Neuronal stem cell (in vitro differentiated cells): Measurements from ENCODE around the gene DIDO1.

ENCODE experiments used
- DNase-seq: peaks from one replicate; pipeline ENCODE4 v3.0.0-alpha.2; 2013; ENCODE audit warnings: low spot score
- H2AFZ ChIP-seq: one replicate; pipeline ENCODE4 v1.6.1; 2013; ENCODE audit warnings: mild to moderate bottlenecking, low read length, inconsistent platforms
- H2AK5ac ChIP-seq: 2 replicates; pipeline ENCODE4 v1.6.1; 2013; ENCODE audit warnings: low read depth, mild to moderate bottlenecking, inconsistent platforms, low read length, moderate library complexity, mixed read lengths
- H2BK120ac ChIP-seq: 2 replicates; pipeline ENCODE4 v1.6.1; 2013; ENCODE audit warnings: low read depth, mild to moderate bottlenecking, inconsistent platforms, low read length, moderate library complexity, mixed read lengths
- H2BK12ac ChIP-seq: one replicate; pipeline ENCODE4 v1.6.1; 2013; ENCODE audit warnings: low read length, inconsistent platforms
- H2BK15ac ChIP-seq: 2 replicates; pipeline ENCODE4 v1.6.1; 2013; ENCODE audit warnings: mild to moderate bottlenecking, low read length, inconsistent platforms, mixed read lengths
- H2BK5ac ChIP-seq: one replicate; pipeline ENCODE4 v1.6.1; 2013; ENCODE audit warnings: inconsistent platforms, mild to moderate bottlenecking, low read length, moderate library complexity
- H3K14ac ChIP-seq: one replicate; pipeline ENCODE4 v1.6.1; 2013; ENCODE audit warnings: low read length, inconsistent platforms
- H3K18ac ChIP-seq: 2 replicates; pipeline ENCODE4 v1.6.1; 2013; ENCODE audit warnings: low read length, inconsistent platforms
- H3K23ac ChIP-seq: 2 replicates; pipeline ENCODE4 v1.6.1; 2013; ENCODE audit warnings: low read depth, mild to moderate bottlenecking, mixed read lengths, low read length, inconsistent platforms; ENCODE audit not compliant: poor library complexity
- H3K27ac ChIP-seq: replicated peaks from 3 replicates; pipeline ENCODE4 v1.5.1; 2013; ENCODE audit warnings: low read length, inconsistent platforms
- H3K27me3 ChIP-seq, 3 experiments: 2 replicates each; pipeline ENCODE4 v1.6.1; 2013; ENCODE audit warnings: low read length in 3 of 3, mild to moderate bottlenecking in 2 of 3, inconsistent platforms in 1 of 3, low read depth in 1 of 3, mixed read lengths in 1 of 3, moderate library complexity in 1 of 3; ENCODE audit not compliant: control insufficient read depth in 3 of 3, insufficient read depth in 3 of 3
- H3K36me3 ChIP-seq, 2 donors: replicated peaks in 1 of 2; 2 replicates each; pipeline ENCODE4 v1.6.1; 2013; ENCODE audit warnings: low read length in 2 of 2; ENCODE audit not compliant: control insufficient read depth in 2 of 2, insufficient read depth in 2 of 2
- H3K4ac ChIP-seq: 2 replicates; pipeline ENCODE4 v1.6.1; 2013; ENCODE audit warnings: inconsistent platforms, mild to moderate bottlenecking, low read length, moderate library complexity
- H3K4me1 ChIP-seq, 2 donors: 1 replicate in 1 of 2; 2 replicates in 1 of 2; pipeline ENCODE4 v1.6.1; 2013; ENCODE audit warnings: low read length in 2 of 2, low read depth in 1 of 2; ENCODE audit not compliant: control insufficient read depth in 2 of 2, insufficient read depth in 1 of 2
- H3K4me2 ChIP-seq: one replicate; pipeline ENCODE4 v1.6.1; 2013; ENCODE audit warnings: mild to moderate bottlenecking, low read length, inconsistent platforms; ENCODE audit not compliant: insufficient read depth, poor library complexity, severe bottlenecking
- H3K4me3 ChIP-seq, 2 donors: 2 replicates each; pipeline ENCODE4 v1.5.1; 2013; ENCODE audit warnings: low read length in 2 of 2, mild to moderate bottlenecking in 2 of 2, inconsistent platforms in 1 of 2, moderate library complexity in 1 of 2
- H3K79me1 ChIP-seq: one replicate; pipeline ENCODE4 v1.6.1; 2013; ENCODE audit warnings: low read depth, mild to moderate bottlenecking, inconsistent platforms, low read length, moderate library complexity
- H3K9ac ChIP-seq: one replicate; pipeline ENCODE4 v1.6.1; 2013; ENCODE audit warnings: mild to moderate bottlenecking, low read depth, low read length, inconsistent platforms; ENCODE audit not compliant: poor library complexity
- H3K9me3 ChIP-seq, 2 donors: replicated peaks in 1 of 2; 2 replicates each; pipeline versions ENCODE3 to v1.6.1; 2013; ENCODE audit warnings: low read length in 2 of 2, mild to moderate bottlenecking in 2 of 2, inconsistent platforms in 1 of 2, low read depth in 1 of 2, mixed read lengths in 1 of 2, moderate library complexity in 1 of 2; ENCODE audit not compliant: control insufficient read depth in 2 of 2, insufficient read depth in 1 of 2
- H4K8ac ChIP-seq: one replicate; pipeline ENCODE4 v1.6.1; 2013; ENCODE audit warnings: low read depth, mild to moderate bottlenecking, inconsistent platforms, low read length, moderate library complexity
- H4K91ac ChIP-seq: one replicate; pipeline ENCODE4 v1.6.1; 2013; ENCODE audit warnings: low read length, low read depth, mild to moderate bottlenecking, inconsistent platforms; ENCODE audit not compliant: poor library complexity
- WGBS, 2 donors: extraction: QIAGEN DNeasy Blood & Tissue Kit; methylation state at CpG; one replicate each; pipeline ENCODE4 v1.1.7; 2013; ENCODE audit warnings: missing lambda C conversion rate in 2 of 2, mixed read lengths in 1 of 2; ENCODE audit not compliant: insufficient read length in 2 of 2, insufficient replicate concordance in 1 of 2; ENCODE audit errors: extremely low coverage in 2 of 2; 5-methylcytosine and 5-hydroxymethylcytosine counted together

DIDO1 gene

GRCh38 chr20:62967149-62967501 lies 40.8 kb upstream of the DIDO1 start:
- no CpG with 5 or more reads among the region's 6 CpGs for WGBS, 2 donors
- Histone ChIP-seq H2BK12ac (no peak overlapping the region), H3K9ac (peak overlapping the region; percentile 50), H2BK5ac (peak overlapping the region; percentile 78), H3K18ac (peak overlapping the region; percentile 28), H3K9me3 (peaks cover 0 to under 1% of the 10 kb centered on the region in 2 donors), H3K36me3 (no peaks in the 10 kb centered on the region), H4K8ac (no peak overlapping the region), H4K91ac (no peak overlapping the region), H3K79me1 (no peaks in the 10 kb centered on the region), H2BK15ac (no peak overlapping the region), H3K27me3 (peaks cover 0 to 76% (median under 1%) of the 10 kb centered on the region in 3 experiments), H2BK120ac (no peak overlapping the region), H3K4me3 (no peak overlapping the region), H2AFZ (no peak overlapping the region), H3K4me2 (no peak overlapping the region), H3K4me1 (peaks cover 0 to under 1% of the 10 kb centered on the region in 2 donors), H3K27ac (no peak overlapping the region), H3K14ac (peak overlapping the region; percentile 47), H3K4ac (no peak overlapping the region), H2AK5ac (peak overlapping the region; percentile 88), H3K23ac (no peak overlapping the region)
- DNase-seq = no peak

DNA sequence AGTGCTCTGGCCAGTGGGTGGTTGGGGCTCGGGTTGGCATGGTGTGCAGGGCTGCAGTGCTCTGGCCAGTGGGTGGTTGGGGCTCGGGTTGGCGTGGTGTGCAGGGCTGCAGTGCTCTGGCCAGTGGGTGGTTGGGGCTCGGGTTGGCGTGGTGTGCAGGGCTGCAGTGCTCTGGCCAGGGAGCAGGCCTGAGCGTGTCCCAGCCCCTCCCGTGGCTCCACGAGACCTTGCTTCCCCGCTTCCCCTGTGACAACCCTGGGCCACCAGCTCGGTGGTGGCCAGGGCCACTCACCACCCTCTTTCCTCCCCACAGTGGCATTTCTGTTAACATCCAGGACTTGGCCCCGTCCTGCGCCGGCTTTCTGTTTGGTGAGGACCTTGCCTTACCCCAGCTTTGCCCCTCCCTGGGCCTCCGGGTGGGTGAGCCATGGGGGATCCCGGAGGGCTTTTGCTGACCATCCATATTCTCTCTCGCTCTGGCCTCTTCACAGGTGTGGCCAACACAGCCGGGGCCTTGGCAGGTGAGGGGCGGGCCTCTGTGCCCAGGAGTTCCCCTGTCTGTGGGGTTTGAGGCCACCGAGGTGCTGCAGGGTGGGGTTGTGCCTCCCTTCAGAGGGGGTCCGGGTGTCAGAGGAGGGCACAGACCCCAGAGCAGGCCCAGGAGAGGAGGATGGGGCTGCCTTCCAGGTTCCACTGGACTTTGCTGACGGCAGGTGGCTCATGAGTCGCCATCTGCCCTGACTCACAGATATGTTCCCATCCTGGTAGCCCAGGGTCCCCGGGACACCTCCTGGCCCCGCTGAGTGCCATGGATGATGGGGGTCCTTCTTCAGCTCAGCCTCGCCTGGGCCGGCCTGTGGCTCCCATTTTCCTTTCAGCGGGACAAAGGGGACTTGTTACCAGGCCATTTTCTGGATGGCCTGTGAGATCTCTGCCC lies 40.2 kb upstream of the DIDO1 start:
- Histone ChIP-seq H3K79me1 (no peaks in the 10 kb centered on the region), H3K23ac (no peak overlapping the region), H4K91ac (no peak overlapping the region), H3K9ac (no peak overlapping the region), H3K18ac (peak overlapping the region; percentile 48), H3K4me3 (no peak overlapping the region), H3K27ac (no peak overlapping the region), H3K14ac (peak overlapping the region; percentile 47), H3K4me1 (no peaks in the 10 kb centered on the region), H3K27me3 (peaks cover 0 to 70% (median 0%) of the 10 kb centered on the region in 3 experiments), H3K9me3 (no peaks in the 10 kb centered on the region), H2BK5ac (peak overlapping the region; percentile 78), H4K8ac (no peak overlapping the region), H2BK15ac (no peak overlapping the region), H3K4ac (no peak overlapping the region), H2BK120ac (no peak overlapping the region), H2BK12ac (no peak overlapping the region), H3K4me2 (no peak overlapping the region), H2AFZ (no peak overlapping the region), H3K36me3 (no peaks in the 10 kb centered on the region), H2AK5ac (peak overlapping the region; percentile 88)
- DNase-seq = no peak
- no CpG with 5 or more reads among the region's 27 CpGs for WGBS, 2 donors

DNA sequence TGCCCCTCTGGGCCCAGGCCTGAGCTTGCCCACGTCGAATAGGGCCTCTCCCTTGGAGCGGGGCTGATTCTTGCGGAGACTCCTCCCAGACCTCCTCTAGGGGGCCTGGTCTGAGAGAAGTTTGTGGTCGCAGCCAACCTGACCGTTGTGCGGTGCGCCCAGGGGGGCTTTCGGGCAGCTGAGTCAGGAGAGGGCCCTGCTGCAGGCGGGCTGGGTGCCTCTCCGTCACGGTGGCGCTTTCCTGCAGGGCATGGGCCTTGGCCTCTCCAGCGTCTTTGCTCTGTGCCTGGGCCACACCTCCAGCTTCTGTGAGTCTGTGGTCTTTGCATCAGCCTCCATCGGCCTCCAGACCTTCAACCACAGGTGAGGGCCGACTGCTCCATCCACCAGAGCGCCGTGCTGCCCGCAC lies 39.1 kb upstream of the DIDO1 start:
- Histone ChIP-seq H3K4ac (peak overlapping the region; percentile 53), H3K79me1 (no peaks in the 10 kb centered on the region), H3K4me3 (no peak overlapping the region), H2BK15ac (peak overlapping the region; percentile 92), H2BK120ac (no peak overlapping the region), H3K27ac (no peak overlapping the region), H3K18ac (peak overlapping the region; percentile 59), H2AK5ac (peak overlapping the region; percentile 91), H3K9ac (no peak overlapping the region), H4K8ac (no peak overlapping the region), H4K91ac (no peak overlapping the region), H3K14ac (peak overlapping the region; percentile 38), H3K36me3 (no peaks in the 10 kb centered on the region), H2BK5ac (peak overlapping the region; percentile 66), H3K23ac (peak overlapping the region; percentile 80), H3K4me1 (no peaks in the 10 kb centered on the region), H3K9me3 (no peaks in the 10 kb centered on the region), H2BK12ac (no peak overlapping the region), H3K27me3 (peaks cover 0 to 59% (median 0%) of the 10 kb centered on the region in 3 experiments), H2AFZ (peak overlapping the region; percentile 22), H3K4me2 (no peak overlapping the region)
- no peak for DNase-seq
- WGBS, 2 donors = no CpG with 5 or more reads among the region's 19 CpGs

DNA sequence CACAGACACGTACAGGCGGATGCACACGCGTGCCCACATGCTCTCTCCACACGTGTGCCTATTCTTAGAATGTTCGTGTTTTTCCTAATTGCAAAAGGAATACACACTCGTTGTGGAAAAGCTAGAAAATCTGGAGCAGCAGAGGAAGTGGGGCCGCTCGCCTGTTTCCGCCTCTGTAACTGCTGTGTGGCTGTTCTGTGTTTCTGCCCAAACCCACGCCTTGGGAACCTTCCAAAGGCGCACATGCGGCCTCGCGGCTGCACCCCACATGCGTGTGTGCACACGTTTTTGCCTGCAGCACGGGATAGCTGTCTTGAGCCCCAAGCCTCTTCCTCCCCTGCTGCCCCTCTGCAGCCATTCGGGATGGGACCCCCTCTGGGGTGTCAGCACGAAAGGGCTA lies 38.4 kb upstream of the DIDO1 start:
- H2BK5ac ChIP-seq = no peak overlapping the region
- no peaks in the 10 kb centered on the region for H3K36me3 ChIP-seq
- peak overlapping the region in 1 of 2 donors; percentile 36 for H3K4me3 ChIP-seq
- H3K4ac ChIP-seq = no peak overlapping the region
- H3K4me1 ChIP-seq = peaks cover 0 to 2% of the 10 kb centered on the region in 2 donors
- H3K9ac ChIP-seq = peak overlapping the region; percentile 34
- peak overlapping the region; percentile 45 for H2BK15ac ChIP-seq
- H2BK120ac ChIP-seq = no peak overlapping the region
- H3K23ac ChIP-seq = no peak overlapping the region
- peak overlapping the region; percentile 88 for H3K18ac ChIP-seq
- H3K14ac ChIP-seq = no peak overlapping the region
- peaks cover 0 to 53% (median 0%) of the 10 kb centered on the region in 3 experiments for H3K27me3 ChIP-seq
- no CpG with 5 or more reads among the region's 20 CpGs for WGBS, 2 donors
- peak overlapping the region; percentile 1 for H2AK5ac ChIP-seq
- H2AFZ ChIP-seq = peak overlapping the region; percentile 22
- no peak overlapping the region for H2BK12ac ChIP-seq
- H3K9me3 ChIP-seq = peaks cover 0 to 2% of the 10 kb centered on the region in 2 donors
- H3K79me1 ChIP-seq = no peaks in the 10 kb centered on the region
- no peak overlapping the region for H3K27ac ChIP-seq
- H4K8ac ChIP-seq = no peak overlapping the region
- no peak for DNase-seq
- H3K4me2 ChIP-seq = no peak overlapping the region
- H4K91ac ChIP-seq = no peak overlapping the region
